Measurements from ENCODE around the gene BEND3.

GRCh38 chr6:107019047-107019446, 96.3 kb downstream of the BEND3 start:
- TF ChIP-seq POU6F1 (CRISPR knock-in tag; IDR thresholded peaks at IDR 0.05; ENCODE audit: borderline replicate concordance, low read depth): no peak
- TF ChIP-seq, protein P1, sequence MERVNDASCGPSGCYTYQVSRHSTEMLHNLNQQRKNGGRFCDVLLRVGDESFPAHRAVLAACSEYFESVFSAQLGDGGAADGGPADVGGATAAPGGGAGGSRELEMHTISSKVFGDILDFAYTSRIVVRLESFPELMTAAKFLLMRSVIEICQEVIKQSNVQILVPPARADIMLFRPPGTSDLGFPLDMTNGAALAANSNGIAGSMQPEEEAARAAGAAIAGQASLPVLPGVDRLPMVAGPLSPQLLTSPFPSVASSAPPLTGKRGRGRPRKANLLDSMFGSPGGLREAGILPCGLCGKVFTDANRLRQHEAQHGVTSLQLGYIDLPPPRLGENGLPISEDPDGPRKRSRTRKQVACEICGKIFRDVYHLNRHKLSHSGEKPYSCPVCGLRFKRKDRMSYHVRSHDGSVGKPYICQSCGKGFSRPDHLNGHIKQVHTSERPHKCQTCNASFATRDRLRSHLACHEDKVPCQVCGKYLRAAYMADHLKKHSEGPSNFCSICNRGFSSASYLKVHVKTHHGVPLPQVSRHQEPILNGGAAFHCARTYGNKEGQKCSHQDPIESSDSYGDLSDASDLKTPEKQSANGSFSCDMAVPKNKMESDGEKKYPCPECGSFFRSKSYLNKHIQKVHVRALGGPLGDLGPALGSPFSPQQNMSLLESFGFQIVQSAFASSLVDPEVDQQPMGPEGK (CRISPR knock-in tag; IDR thresholded peaks at IDR 0.05; ENCODE audit: borderline replicate concordance): no peak
- no peak for TF ChIP-seq ARNTL (CRISPR knock-in tag; IDR thresholded peaks at IDR 0.05; ENCODE audit: borderline replicate concordance, low read depth)
- TF ChIP-seq OSR1 (CRISPR knock-in tag; IDR thresholded peaks at IDR 0.05): no peak
- TF ChIP-seq RARB (CRISPR knock-in tag; IDR thresholded peaks at IDR 0.05): no peak
- no peak for TF ChIP-seq ESRRG (CRISPR knock-in tag; IDR thresholded peaks at IDR 0.05)
- no peak for TF ChIP-seq ZFP30 (CRISPR knock-in tag; IDR thresholded peaks at IDR 0.05)
- TF ChIP-seq TSHZ2 (CRISPR knock-in tag; IDR thresholded peaks at IDR 0.05): no peak
- TF ChIP-seq ZNF70 (CRISPR knock-in tag; IDR thresholded peaks at IDR 0.05): no peak
- TF ChIP-seq ZNF565 (CRISPR knock-in tag; conservative IDR thresholded peaks at IDR 0.05; ENCODE audit: low read depth): no peak
- no peak for TF ChIP-seq ZFP3 (CRISPR knock-in tag; IDR thresholded peaks at IDR 0.05)

Data from SK-N-SH treated with all-trans-retinoic acid at 6 μM for 48 hours (cell line).